ENCODE results near the gene OTUB2. TPM values are rescaled to one million over a fixed set of nuclear protein-coding genes. Genes with fewer than 3 reads are reported as not detected.
"Not testable (repeated sequence)": the region's sequence is repeated elsewhere in the genome, so short reads cannot be mapped to it uniquely, and the experiment has no call there.

OTUB2 gene
- total RNA-seq, 2 donors from 2014 or later, result 2.0 to 4.7 TPM

DNA sequence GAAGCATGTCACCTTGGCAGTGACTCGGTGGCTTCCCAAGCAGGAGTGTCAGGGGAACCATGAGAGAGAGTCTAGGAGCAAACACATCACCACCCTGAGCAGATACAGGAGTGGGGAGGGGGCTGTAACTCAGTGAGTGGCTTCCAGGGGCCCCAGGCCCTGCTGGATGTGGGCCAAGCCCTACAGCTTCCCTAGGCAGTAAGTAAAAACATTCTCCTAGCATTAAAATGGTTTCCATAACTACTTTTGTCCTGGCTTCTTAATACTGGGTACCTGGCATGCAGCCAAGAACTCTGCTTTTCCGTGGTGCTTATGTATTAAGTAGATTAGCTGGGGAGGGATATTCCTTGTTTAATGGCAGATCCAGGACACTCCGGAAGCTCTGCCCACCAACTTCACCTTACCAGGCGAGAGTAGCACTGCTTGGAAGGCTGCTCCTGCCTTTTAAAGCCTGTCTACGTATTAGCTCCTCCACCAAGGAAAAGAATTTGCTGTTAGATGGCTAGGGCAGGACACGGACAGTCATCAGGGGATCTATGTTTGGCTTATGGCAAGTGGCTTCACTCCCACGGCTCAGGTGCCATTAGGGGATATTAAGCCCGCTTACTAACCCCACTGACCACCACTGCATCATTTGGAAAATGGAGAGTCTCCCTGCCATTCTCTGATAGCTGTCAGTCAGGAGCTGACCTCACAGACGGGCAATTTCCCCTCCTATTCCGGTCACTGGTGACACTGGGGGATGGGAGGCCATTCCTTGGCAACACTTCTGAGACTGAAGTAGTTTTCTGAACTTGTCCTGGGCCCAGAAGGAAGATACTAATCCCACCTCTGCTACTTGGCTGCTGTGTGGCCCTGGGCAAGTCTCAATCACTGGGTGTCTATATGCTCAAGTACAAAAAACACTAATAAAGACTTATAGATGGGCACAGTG is 22.8 kb downstream of the OTUB2 start:
- intact Hi-C loops (cut with DNase I, micrococcal nuclease), result no loop called here
- no peak for DNase-seq
- ATAC-seq, result no peak

DNA sequence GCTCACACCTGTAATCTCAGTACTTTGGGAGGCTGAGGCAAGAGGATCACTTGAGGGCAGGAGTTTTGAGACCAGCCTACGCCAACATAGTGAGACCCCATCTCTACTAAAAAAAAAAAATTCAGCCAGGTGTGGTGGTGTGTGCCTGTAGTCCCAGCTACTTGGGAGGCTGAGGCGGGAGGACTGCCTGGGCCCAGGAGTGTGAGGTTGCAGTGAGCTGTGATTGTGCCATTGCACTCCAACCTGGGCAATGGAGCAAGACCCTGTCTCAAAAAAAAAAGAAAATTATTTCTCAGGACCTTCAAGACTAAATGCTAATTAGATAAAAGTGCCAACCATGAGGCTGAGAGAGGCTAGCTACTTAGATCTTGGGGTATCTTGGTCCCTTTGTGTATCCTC is 23.5 kb downstream of the OTUB2 start:
- DNase-seq (no peak), ATAC-seq (no peak)
- intact Hi-C loops (cut with DNase I, micrococcal nuclease), result loop anchor here in 1 of 2 donors (10.0 kb wide), 1 partner anchor 85 kb away; no protein-coding TSS in a partner anchor

DNA sequence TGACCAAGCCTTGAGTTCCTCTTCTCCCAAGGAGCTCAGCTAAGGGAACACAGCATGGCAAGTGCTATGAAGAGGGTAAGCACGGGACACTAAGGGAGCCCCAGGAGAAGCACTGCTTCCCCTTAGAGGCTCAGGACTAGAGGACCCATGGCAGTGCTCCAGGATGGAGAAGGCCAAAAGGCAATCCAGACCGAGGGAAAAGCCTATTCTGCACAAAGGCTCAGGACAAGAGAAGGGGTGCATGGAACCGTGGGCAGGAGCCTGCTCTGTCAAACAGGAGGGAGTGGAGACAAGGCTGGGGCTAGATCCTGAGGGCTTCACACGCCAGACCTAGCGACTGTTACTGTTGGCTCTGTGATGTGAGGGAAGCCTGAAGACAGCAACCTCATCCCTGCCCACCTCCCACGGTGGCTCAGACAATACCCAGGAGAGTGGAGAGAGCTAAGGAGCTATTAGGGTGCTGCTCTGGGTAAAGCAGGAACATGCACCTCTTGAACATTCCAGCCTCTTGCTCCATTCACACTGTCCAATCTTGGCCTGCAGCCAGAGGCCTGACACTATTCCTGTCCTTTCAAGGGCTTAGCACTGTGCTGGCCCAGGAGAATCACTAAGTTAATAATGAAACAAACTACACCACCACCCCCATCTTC is 24.2 kb downstream of the OTUB2 start:
- no peak for ATAC-seq
- intact Hi-C loops (cut with DNase I, micrococcal nuclease), result loop anchor here in 1 of 2 donors (10.0 kb wide), 1 partner anchor 84 kb away; no protein-coding TSS in a partner anchor
- DNase-seq, result no peak

DNA sequence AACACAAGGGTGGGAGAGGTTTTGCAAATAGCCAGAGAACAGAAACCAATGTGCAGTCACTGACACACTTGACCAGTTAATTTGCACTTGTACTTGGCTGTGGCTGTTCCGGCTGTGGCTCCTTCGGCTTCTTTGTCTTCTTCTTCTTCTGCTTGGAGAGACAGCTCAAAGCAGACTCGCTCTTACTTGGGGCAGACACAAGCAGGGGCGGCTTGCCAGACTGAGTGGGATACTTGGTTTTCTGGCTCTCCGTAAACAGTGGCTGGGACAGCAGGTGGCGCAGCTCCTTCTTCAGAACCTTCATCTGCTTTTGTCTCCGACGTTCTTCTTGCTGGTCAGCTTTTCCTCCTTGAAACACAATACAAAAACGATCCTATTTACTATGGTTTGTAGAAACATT is 25.0 kb downstream of the OTUB2 start:
- peak; percentile 69 for ATAC-seq
- intact Hi-C loops (cut with DNase I, micrococcal nuclease), result loop anchor here in 1 of 2 donors (10.0 kb wide), 1 partner anchor 84 kb away; no protein-coding TSS in a partner anchor
- peak in 1 of 2 donors; percentile 68 for DNase-seq

DNA sequence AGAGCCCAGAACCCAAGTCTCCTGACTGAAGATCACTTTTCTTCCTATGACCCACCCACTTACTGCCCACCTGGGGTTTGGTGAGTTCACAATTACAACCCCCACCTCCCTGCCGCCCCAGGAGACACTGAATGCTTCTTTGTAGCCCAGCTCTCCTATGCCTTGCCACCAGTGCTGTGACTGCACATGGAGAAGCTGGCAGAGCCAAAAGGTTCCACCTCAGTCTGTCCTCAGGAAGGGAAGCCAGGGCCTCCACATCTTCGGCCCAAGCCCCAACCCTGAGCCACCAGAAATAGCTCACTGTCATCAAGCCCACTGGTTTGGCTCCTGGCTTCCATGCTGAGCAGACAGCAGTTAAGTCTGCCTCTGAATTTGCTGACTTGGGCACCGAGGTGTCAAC is 25.6 kb downstream of the OTUB2 start:
- DNase-seq (no peak), ATAC-seq (no peak)
- intact Hi-C loops (cut with DNase I, micrococcal nuclease), result loop anchor here in 1 of 2 donors (10.0 kb wide), 1 partner anchor 83 kb away; no protein-coding TSS in a partner anchor

DNA sequence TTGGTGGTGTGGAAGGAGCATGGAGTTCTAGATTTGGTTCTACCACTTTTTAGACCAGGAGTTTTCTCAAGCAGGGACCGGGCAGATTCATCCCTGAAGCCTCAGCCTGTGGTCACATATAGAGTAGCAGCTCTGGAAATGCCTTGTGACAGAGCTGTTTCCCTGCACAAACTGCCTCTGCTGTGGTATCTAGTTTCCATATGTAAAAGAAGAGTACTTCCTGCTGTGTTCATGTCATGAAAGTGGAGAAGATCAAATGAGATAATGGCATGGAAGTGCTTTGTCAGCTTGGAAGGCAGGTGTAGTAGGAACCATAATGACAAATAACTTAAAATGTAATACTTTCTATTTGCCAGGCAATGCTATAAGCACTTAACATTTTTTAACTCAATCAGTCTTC is 26.1 kb downstream of the OTUB2 start:
- intact Hi-C loops (cut with DNase I, micrococcal nuclease), result loop anchor here in 1 of 2 donors (10.0 kb wide), 1 partner anchor 83 kb away; no protein-coding TSS in a partner anchor
- no peak for ATAC-seq
- no peak for DNase-seq

DNA sequence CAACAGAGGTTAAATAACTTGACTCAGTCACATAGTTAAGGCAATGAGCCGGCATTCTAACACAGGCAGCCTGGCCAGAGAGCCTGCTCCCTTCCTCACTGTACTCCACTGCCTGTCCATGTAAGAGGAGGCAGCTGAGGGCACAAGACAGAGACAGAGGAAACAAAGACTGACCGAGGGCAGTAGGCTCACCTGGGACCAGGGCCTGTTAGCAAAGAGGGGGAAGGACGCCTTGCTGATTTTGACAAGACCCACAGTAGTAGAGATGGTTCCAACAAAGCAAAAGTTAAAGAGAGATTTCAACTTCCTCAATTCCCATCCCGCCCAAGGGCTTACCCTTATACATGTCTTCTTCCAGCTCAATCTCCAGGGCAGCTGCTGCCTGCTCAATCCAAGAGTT is 26.5 kb downstream of the OTUB2 start:
- intact Hi-C loops (cut with DNase I, micrococcal nuclease), result loop anchor here in 1 of 2 donors (10.0 kb wide), 1 partner anchor 82 kb away; no protein-coding TSS in a partner anchor
- no peak for ATAC-seq
- no peak for DNase-seq

DNA sequence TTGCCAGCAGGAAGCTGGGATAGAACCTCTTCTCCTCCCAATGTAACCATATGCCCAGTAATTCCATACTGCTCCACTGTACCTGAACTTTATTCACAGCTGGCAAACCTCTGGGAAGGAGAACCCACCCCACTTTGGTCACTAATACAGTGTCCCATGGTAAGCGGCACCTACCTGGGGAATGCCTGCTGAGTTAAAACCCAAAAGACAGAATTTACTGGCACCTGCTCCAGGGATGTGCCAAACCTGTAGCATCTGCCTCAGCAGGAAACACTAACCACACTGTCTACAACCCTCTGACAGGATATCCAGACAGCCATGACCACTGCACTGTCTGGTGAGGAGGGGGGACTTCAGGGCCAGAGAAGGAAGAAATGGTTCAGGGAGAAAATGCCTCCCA is 28.3 kb downstream of the OTUB2 start:
- ATAC-seq (no peak), DNase-seq (no peak)
- intact Hi-C loops (cut with DNase I, micrococcal nuclease), result loop anchor here in 1 of 2 donors (10.0 kb wide), 1 partner anchor 80 kb away; no protein-coding TSS in a partner anchor

DNA sequence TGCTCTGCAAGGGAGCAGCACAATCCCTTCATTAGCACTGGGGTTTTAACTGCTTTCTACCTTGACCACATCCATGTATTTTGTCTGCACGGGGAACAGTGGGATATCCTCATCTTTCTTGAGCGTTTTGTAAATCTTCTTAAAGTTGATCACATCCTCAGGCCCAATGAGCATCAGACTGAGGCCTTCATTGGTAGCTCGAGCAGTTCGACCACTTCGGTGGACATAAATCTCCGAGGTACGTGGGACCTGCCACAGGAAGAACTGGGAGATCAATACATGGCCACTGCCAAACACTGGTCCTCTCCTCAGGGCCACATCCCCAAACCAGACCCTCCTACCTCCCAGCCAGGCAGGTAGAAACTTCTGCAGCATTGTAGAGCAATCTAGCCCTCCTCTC is 28.8 kb downstream of the OTUB2 start:
- ATAC-seq, result no peak
- no peak for DNase-seq
- intact Hi-C loops (cut with DNase I, micrococcal nuclease), result loop anchor here in 1 of 2 donors (10.0 kb wide), 1 partner anchor 80 kb away; no protein-coding TSS in a partner anchor

DNA sequence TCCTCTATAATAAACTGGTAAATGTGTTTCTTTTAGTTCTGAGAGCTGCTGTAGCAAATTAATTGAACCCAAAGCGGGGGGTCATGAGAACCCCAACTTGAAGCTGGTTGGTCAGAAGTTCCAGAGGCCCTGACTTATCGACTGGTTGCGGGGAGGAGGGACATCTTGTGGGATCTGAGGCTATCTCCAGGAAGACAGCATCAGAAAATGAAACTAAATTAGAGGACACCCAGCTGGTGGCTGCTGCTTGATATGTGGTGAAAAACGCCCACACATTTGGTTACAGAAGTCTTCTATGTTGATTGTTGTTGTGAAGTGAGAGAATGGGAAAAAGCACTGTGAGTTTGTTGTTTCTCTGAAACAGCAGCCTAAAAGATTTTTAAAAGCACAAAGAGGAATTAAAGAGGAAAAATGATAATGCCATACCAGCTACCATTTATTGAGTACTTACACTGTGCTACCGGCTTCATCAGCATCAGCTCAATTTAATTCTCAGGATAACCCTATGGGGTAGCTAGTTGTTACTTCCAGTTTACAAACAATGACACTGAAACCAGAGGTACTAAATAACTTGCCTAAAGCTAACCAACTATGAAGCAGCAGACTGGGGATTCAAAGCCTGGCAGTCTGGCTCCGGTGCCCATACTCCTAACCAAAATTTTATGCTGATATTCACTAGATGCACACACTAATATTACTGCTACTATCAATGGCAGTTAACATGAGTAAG is 30.6 kb downstream of the OTUB2 start:
- ATAC-seq (no peak), DNase-seq (no peak)
- intact Hi-C loops (cut with DNase I, micrococcal nuclease), result loop anchor here in 1 of 2 donors (10.0 kb wide), 1 partner anchor 78 kb away; no protein-coding TSS in a partner anchor

DNA sequence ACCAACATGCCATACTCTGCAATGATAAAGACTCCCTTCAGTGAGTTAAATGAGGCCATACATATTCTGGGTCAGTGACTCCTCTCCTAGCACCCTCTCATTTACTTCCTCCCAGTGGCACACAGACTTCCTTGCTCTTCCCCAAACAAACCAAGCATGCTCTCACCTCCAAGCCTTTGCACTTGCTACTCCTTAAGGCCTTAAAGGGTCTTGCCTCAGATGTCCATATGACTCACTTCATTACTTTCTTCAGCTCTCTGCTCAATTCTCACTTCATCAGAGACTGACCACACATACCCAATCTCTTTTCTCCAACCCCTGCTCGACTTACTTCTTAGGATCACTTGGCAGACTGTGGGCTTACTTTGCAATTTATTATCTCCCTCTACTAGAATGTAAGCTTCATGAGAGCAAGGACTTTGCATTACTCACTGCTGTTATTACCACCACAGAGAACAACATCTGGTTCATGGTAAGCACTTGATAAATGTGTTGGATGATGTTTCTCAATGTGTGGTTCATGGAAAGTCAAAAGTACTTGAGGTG is 32.1 kb downstream of the OTUB2 start:
- DNase-seq (no peak), ATAC-seq (no peak)
- intact Hi-C loops (cut with DNase I, micrococcal nuclease), result loop anchor here in 1 of 2 donors (10.0 kb wide), 1 partner anchor 77 kb away; no protein-coding TSS in a partner anchor

DNA sequence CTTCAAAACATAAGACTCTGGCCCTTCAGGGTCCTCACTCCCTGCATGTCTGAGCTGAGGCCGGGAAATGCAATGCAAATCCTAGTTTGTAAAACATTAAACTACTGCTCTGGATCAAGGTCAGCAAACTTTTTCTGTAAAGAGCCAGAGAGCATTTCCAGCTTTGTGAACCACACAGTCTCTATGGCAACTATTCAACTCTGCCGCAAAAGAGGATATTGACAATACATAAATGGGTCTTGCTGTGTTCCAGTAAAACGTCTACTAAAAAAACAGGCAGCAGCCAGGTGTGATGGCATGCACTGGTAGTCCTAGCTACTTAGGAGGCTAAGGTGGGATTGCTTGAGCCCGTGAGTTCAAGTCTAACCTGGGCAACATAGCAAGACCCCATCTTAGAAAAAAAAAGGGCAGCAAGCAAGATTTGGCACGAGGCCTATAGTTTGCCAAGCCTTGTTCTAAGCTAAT is 32.6 kb downstream of the OTUB2 start:
- ATAC-seq, result peak; percentile 76
- intact Hi-C loops (cut with DNase I, micrococcal nuclease), result loop anchor here in 1 of 2 donors (10.0 kb wide), 1 partner anchor 76 kb away; no protein-coding TSS in a partner anchor
- DNase-seq, result no peak

DNA sequence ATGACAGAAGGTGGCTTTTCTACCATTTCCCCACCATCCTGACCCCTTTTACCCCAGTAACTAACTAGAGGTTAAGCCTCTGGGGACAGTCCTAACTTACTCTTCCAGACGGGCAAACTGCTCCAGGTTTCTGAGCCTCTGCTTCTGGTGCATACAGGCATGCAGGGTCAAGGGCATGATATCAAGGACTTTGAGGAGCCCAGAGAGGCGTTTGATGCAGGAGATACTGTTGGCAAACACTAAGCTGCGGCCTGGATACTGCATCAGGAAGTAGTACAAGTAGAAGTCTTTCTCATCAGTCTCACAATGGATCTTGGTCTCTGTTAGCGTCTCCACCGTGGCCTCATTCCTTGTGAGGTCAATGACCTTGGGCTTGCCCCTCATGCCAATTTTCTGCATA is 33.9 kb downstream of the OTUB2 start:
- ATAC-seq (no peak), DNase-seq (no peak)
- intact Hi-C loops (cut with DNase I, micrococcal nuclease), result loop anchor here in 1 of 2 donors (10.0 kb wide), 1 partner anchor 75 kb away; no protein-coding TSS in a partner anchor

DNA sequence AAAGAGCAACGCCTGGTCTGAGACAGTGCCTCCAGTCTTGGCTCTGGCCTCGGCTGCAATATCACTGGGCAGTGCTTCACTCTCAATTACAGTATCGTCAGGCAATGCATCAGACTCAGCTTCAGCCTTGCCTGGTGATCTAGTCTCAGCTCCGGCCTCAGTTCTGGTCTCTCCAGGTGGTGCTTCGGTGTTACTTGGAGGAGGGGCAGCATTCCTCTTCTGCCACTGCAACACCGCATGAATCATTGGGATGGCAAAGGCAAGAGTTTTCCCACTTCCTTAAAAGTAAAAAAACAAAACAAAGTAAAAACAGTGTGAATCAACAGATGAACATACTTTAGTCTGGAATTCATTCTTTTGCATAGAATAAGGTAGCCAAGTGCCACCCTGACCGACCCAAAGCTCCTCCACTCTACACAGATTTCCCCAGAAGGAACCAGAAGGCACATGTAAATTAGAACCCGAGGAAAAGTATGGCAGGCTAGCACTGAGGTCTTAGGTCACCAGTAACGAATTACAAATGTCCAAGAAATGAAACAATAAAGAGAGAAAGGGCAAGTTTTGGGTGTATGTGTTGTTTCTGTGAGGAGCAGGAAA is 36.3 kb downstream of the OTUB2 start:
- no peak for ATAC-seq
- intact Hi-C loops (cut with DNase I, micrococcal nuclease), result no loop called here
- no peak for DNase-seq

DNA sequence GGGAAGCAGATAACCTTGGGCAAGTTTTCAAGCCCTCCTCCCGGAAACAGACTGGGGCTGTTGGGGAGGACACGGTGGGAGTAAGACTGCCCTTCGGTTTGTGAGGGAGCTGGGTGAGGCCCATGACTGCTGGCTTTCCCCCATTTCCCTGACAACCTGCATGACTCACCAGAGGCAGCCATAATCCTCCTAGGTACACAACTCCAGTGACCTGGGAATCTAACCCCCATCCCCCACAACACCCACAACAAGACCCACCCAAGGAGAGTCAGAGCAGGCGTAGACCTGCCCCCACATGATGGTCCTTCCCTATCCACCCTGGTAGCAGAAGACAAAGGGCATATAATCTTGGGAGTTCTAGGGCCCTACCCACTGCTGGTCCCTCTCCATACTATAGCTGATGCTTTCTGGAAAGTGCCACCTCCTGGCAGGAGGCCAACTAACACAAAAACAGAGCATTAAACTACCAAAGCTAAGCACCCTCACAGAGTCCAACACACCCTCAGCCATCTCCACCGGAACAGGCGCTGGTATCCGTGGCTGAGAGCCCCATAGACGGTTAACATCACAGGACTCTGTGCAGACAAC is 40.0 kb downstream of the OTUB2 start:
- intact Hi-C loops (cut with DNase I, micrococcal nuclease), result no loop called here
- DNase-seq (peak; percentile 61 to 87), ATAC-seq (peak; percentile 94)

DNA sequence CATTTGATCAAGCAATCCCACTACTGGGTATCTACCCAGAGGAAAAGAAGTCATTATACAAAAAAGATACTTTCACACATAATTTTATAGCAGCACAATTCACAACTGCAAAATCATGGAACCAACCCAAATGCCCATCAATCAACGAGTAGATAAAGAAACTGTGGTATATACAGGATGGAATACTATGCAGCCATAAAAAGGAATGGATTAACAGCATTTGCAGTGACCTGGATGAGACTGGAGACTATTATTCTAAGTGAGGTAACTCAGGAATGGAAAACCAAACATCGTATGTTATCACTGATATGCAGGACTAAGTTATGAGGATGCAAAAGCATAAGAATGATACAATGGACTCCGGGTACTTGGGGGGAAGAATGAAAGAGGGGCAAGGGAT is 45.9 kb downstream of the OTUB2 start:
- ATAC-seq; DNase-seq; intact Hi-C loops (cut with DNase I, micrococcal nuclease): not testable (repeated sequence)

DNA sequence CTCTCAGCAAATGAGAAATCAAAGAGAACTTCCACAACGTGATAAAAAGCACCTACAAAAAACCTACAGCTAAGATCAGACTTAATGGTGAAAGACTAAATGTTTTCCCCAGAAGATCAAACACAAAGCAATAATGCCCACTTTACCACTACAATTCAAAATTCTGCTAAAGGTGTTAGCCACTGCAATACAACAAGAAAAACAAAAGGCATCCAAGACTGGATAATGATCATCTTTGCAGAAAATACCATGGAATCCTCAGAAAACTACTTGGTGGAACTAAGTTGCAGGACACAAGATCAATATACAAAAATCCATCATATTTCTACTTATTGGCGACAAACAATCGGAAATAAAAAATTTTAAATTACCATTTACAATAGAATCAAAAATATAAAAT is 48.4 kb downstream of the OTUB2 start:
- intact Hi-C loops (cut with DNase I, micrococcal nuclease), result no loop called here
- no peak for DNase-seq
- no peak for ATAC-seq

Measured in left colon (tissue), 2 donors.